Trophoblast cell (in vitro differentiated cells and primary cell): ENCODE results near the gene PHYKPL.

ENCODE experiments used
- DNase-seq, 2 donors: peaks; one replicate each; pipeline ENCODE4 v3.0.0-alpha.2; 2016
- H2AFZ ChIP-seq: 2 replicates; pipeline ENCODE4 v1.6.1; 2013; ENCODE audit warnings: low read length, moderate library complexity, mild to moderate bottlenecking; ENCODE audit not compliant: insufficient read depth, poor library complexity
- H2AK5ac ChIP-seq: 2 replicates; pipeline ENCODE4 v1.6.1; 2013; ENCODE audit warnings: mild to moderate bottlenecking, low read length
- H2BK120ac ChIP-seq: 2 replicates; pipeline ENCODE4 v1.6.1; 2013; ENCODE audit warnings: low read length, mild to moderate bottlenecking, moderate library complexity; ENCODE audit not compliant: insufficient read depth, poor library complexity
- H2BK12ac ChIP-seq: 2 replicates; pipeline ENCODE4 v1.6.1; 2013; ENCODE audit warnings: mild to moderate bottlenecking, low read length, moderate library complexity
- H2BK5ac ChIP-seq: 2 replicates; pipeline ENCODE4 v1.6.1; 2013; ENCODE audit warnings: low read length, low read depth, moderate library complexity, mild to moderate bottlenecking; ENCODE audit not compliant: poor library complexity
- H3K14ac ChIP-seq: 2 replicates; pipeline ENCODE4 v1.6.1; 2013; ENCODE audit warnings: mild to moderate bottlenecking, low read length
- H3K18ac ChIP-seq: 2 replicates; pipeline ENCODE4 v1.6.1; 2013; ENCODE audit warnings: mild to moderate bottlenecking, low read length
- H3K23ac ChIP-seq: 2 replicates; pipeline ENCODE4 v1.6.1; 2013; ENCODE audit warnings: low read length
- H3K27ac ChIP-seq: 2 replicates; pipeline ENCODE4 v1.5.1; 2013; ENCODE audit warnings: low read depth, mild to moderate bottlenecking, inconsistent platforms, low read length, moderate library complexity
- H3K27me3 ChIP-seq: 2 replicates; pipeline ENCODE4 v1.6.1; 2013; ENCODE audit warnings: inconsistent platforms, mild to moderate bottlenecking, low read length, moderate library complexity; ENCODE audit not compliant: insufficient read depth
- H3K36me3 ChIP-seq, 2 experiments: 1 replicate in 1 of 2; 2 replicates in 1 of 2; pipeline ENCODE4 v1.6.1; 2013; ENCODE audit warnings: low read length in 2 of 2, mild to moderate bottlenecking in 2 of 2, moderate library complexity in 1 of 2; ENCODE audit not compliant: insufficient read depth in 2 of 2, control insufficient read depth in 1 of 2
- H3K4ac ChIP-seq: 2 replicates; pipeline ENCODE4 v1.6.1; 2013; ENCODE audit warnings: low read depth, mild to moderate bottlenecking, low read length, moderate library complexity
- H3K4me1 ChIP-seq, 2 experiments: 1 replicate in 1 of 2; 2 replicates in 1 of 2; pipeline ENCODE4 v1.6.1; 2013; ENCODE audit warnings: low read length in 2 of 2, mild to moderate bottlenecking in 2 of 2, moderate library complexity in 1 of 2; ENCODE audit not compliant: insufficient read depth in 2 of 2, control insufficient read depth in 1 of 2
- H3K4me2 ChIP-seq: 2 replicates; pipeline ENCODE4 v1.6.1; 2013; ENCODE audit warnings: inconsistent platforms, mild to moderate bottlenecking, low read length, moderate library complexity
- H3K4me3 ChIP-seq: 2 replicates; pipeline ENCODE4 v1.5.1; 2013; ENCODE audit warnings: mild to moderate bottlenecking, low read depth, low read length, inconsistent platforms
- H3K79me1 ChIP-seq: one replicate; pipeline ENCODE4 v1.6.1; 2013; ENCODE audit warnings: low read length
- H3K79me2 ChIP-seq: 2 replicates; pipeline ENCODE4 v1.6.1; 2013; ENCODE audit warnings: low read length, mild to moderate bottlenecking; ENCODE audit not compliant: control insufficient read depth, insufficient read depth, poor library complexity
- H3K9ac ChIP-seq: 2 replicates; pipeline ENCODE4 v1.6.1; 2013; ENCODE audit warnings: mild to moderate bottlenecking, low read length
- H3K9me3 ChIP-seq: 2 replicates; pipeline ENCODE4 v1.6.1; 2013; ENCODE audit warnings: low read depth, mild to moderate bottlenecking, control low read depth, inconsistent platforms, low read length; ENCODE audit not compliant: insufficient read depth
- H4K12ac ChIP-seq: 2 replicates; pipeline ENCODE4 v1.6.1; 2013; ENCODE audit warnings: low read depth, mild to moderate bottlenecking, low read length, moderate library complexity
- H4K8ac ChIP-seq: 2 replicates; pipeline ENCODE4 v1.6.1; 2013; ENCODE audit warnings: low read depth, mild to moderate bottlenecking, low read length, moderate library complexity
- H4K91ac ChIP-seq: one replicate; pipeline ENCODE4 v1.6.1; 2013; ENCODE audit warnings: low read depth, mild to moderate bottlenecking, low read length, moderate library complexity
- WGBS: extraction: QIAGEN DNeasy Blood & Tissue Kit; methylation state at CpG from one replicate; pipeline ENCODE4 v1.1.7; 2013; ENCODE audit warnings: missing lambda C conversion rate; ENCODE audit not compliant: insufficient read length, insufficient coverage; ENCODE audit errors: extremely low coverage; 5-methylcytosine and 5-hydroxymethylcytosine counted together

Gene PHYKPL

DNA sequence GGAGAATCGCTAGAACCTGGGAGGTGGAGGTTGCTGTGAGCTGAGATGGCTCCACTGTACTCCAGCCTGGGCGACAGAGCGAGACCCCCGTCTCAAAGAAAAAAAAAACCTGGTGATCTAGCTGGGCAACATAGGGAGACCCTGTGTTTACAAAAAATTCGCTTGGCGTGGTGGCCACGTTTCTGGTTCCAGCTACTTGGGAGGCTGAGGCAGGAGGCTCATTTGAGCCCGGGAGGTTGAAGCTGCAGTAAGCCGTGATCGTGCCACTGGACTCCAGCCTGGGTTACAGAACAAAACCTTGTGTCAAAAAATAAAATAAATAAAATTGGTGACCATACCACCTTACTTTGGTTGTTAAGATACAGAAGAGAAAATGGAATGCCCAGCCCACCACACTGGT is 30.1 kb downstream of the PHYKPL start:
- Histone ChIP-seq H3K4me1 (peaks cover 0 to 12% of the 10 kb centered on the region in 2 experiments), H4K8ac (no peak overlapping the region), H2BK120ac (no peak overlapping the region), H4K91ac (no peak overlapping the region), H3K36me3 (peaks cover 11 to 17% of the 10 kb centered on the region in 2 experiments), H2AK5ac (no peak overlapping the region), H2BK5ac (no peak overlapping the region), H3K9me3 (no peaks in the 10 kb centered on the region), H3K14ac (no peak overlapping the region), H3K27me3 (peaks cover 3% of the 10 kb centered on the region), H3K9ac (no peak overlapping the region), H3K23ac (no peak overlapping the region), H3K4me2 (no peak overlapping the region), H3K4me3 (no peak overlapping the region), H3K27ac (no peak overlapping the region), H4K12ac (no peak overlapping the region), H3K79me1 (peaks cover 11% of the 10 kb centered on the region), H3K79me2 (peaks cover 26% of the 10 kb centered on the region), H3K4ac (no peak overlapping the region), H2BK12ac (no peak overlapping the region), H3K18ac (no peak overlapping the region), H2AFZ (no peak overlapping the region)
- WGBS = no CpG with 5 or more reads among the region's 10 CpGs
- DNase-seq = no peak

DNA sequence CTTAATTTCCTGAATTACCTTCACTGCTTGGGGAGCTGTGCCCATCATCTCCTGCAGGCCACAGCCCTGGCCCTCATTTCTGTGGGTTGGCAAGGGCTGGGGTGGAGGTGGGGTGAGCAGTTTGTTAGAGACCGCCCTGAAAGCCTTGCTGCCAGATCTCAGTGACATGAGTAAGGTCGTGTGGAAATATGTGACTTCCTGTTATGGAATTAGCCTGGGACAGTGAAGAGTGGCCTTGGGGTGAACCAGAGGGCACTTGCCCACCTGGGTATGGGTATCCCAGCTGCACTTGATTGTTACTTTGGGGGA is 30.7 kb downstream of the PHYKPL start:
- no peak overlapping the region for H2BK5ac ChIP-seq
- H3K9ac ChIP-seq = no peak overlapping the region
- no peak overlapping the region for H3K14ac ChIP-seq
- no peak overlapping the region for H3K4ac ChIP-seq
- no peak overlapping the region for H3K4me2 ChIP-seq
- no CpG with 5 or more reads among the region's 2 CpGs for WGBS
- H4K91ac ChIP-seq = no peak overlapping the region
- no peak overlapping the region for H3K4me3 ChIP-seq
- no peak overlapping the region for H3K23ac ChIP-seq
- no peak overlapping the region for H4K8ac ChIP-seq
- H3K27ac ChIP-seq = no peak overlapping the region
- H3K4me1 ChIP-seq = peaks cover 0 to 11% of the 10 kb centered on the region in 2 experiments
- no peak overlapping the region for H2AFZ ChIP-seq
- H4K12ac ChIP-seq = no peak overlapping the region
- H3K18ac ChIP-seq = no peak overlapping the region
- H2BK12ac ChIP-seq = no peak overlapping the region
- H3K79me1 ChIP-seq = peaks cover 11% of the 10 kb centered on the region
- H2BK120ac ChIP-seq = no peak overlapping the region
- no peaks in the 10 kb centered on the region for H3K9me3 ChIP-seq
- no peak for DNase-seq
- H3K27me3 ChIP-seq = peaks cover 3% of the 10 kb centered on the region
- no peak overlapping the region for H2AK5ac ChIP-seq
- H3K79me2 ChIP-seq = peaks cover 26% of the 10 kb centered on the region
- peaks cover 7 to 11% of the 10 kb centered on the region in 2 experiments for H3K36me3 ChIP-seq

DNA sequence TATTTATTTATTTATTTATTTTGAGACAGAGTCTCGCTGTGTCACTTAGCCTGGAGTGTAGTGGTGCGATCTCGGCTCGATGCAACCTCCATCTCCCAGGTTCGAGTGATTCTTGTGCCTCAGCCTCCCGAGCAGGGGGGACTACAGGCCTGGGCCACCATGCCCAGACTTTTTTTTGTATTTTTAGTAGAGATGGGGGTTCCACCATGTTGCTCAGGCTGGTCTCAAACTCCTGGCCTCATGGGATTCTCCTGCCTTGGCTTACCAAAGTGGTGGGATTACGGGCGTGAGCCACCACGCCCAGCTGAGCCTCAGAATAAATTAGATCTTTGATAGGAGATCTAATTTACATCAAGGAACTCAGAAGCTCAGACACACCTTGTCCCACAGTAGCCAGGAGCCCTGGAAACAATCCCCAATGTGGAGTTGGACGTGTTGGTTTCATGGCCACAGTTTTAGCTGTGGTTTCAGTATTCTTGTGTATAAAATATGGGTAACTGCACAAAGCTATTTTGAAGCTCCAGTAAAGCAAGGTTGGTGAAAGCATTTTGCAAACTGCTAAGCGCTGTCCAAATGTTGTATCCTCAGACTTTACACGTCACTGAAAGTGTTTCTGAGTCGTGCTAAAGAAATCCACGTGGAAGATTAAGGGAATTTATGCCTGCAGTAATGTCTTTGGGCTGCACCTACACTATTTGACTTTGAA is 31.2 kb downstream of the PHYKPL start:
- H3K4ac ChIP-seq = no peak overlapping the region

DNA sequence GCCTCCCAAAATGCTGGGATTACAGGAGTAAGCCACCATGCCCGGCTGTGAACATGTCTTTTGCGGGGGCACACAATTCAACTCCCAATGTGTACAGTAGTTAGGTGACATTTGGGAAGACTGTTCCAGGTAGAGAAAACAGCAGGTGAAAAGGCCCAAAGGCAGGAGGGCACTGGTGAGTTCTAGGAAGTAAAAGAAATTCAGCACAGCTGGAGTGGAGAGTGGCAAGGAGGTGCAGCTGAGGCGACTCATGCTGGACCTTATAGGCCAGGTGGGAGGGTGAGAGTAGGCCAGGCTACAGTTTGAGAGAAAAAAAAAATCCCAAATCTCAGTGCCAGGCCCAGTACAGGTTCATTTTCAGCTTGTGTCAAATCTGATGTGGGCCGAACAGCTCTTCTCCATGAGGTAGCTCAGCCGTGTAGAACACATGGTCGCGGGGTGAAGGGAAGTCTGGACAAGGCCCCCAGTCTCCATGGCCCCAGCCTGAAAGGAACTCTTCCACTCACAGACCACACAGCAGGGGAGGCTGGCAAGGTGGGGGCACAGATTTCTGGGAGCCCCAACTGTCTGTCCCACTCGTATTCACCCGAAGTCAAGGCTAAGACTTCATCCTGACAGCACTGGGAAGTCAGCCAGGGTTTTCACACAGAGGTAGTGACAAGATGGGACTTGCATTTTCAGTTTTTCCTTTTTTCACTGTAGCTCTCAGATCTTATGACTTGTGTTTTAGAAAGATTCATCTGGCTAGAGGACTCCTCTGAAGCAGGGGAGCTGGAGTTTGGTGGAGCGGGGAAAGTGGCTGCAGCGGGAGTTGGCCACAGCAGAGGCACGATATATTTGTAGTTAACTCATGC is 32.8 kb downstream of the PHYKPL start:
- H3K9ac ChIP-seq = no peak overlapping the region
- no peak overlapping the region for H3K14ac ChIP-seq
- no CpG with 5 or more reads among the region's 12 CpGs for WGBS
- H4K91ac ChIP-seq = no peak overlapping the region
- H3K79me2 ChIP-seq = peaks cover 8% of the 10 kb centered on the region
- peaks cover 8% of the 10 kb centered on the region for H3K79me1 ChIP-seq
- H3K4me1 ChIP-seq = no peaks in the 10 kb centered on the region
- H2BK5ac ChIP-seq = no peak overlapping the region
- no peaks in the 10 kb centered on the region for H3K36me3 ChIP-seq
- no peak overlapping the region for H2BK120ac ChIP-seq
- no peak overlapping the region for H3K4me3 ChIP-seq
- no peak overlapping the region for H3K4me2 ChIP-seq
- DNase-seq = no peak
- no peak overlapping the region for H3K23ac ChIP-seq
- no peak overlapping the region for H2AFZ ChIP-seq
- H2AK5ac ChIP-seq = no peak overlapping the region
- H2BK12ac ChIP-seq = no peak overlapping the region
- H4K12ac ChIP-seq = no peak overlapping the region
- H3K27me3 ChIP-seq = peaks cover 2% of the 10 kb centered on the region
- no peak overlapping the region for H3K18ac ChIP-seq
- H3K27ac ChIP-seq = no peak overlapping the region
- H3K4ac ChIP-seq = no peak overlapping the region
- H3K9me3 ChIP-seq = no peaks in the 10 kb centered on the region
- no peak overlapping the region for H4K8ac ChIP-seq

More for the DNA sequence above, 31.2 kb downstream of the PHYKPL start:
- Histone ChIP-seq H3K14ac (no peak overlapping the region), H2BK5ac (no peak overlapping the region), H3K9me3 (no peaks in the 10 kb centered on the region), H3K79me2 (peaks cover 22% of the 10 kb centered on the region), H2BK120ac (no peak overlapping the region), H2AFZ (no peak overlapping the region), H4K91ac (no peak overlapping the region), H4K12ac (no peak overlapping the region), H3K4me3 (no peak overlapping the region), H2AK5ac (no peak overlapping the region), H3K23ac (no peak overlapping the region), H3K4me2 (no peak overlapping the region), H3K18ac (no peak overlapping the region), H3K36me3 (peaks cover 2 to 6% of the 10 kb centered on the region in 2 experiments), H3K79me1 (peaks cover 11% of the 10 kb centered on the region), H3K27me3 (peaks cover 3% of the 10 kb centered on the region), H3K9ac (no peak overlapping the region), H3K4me1 (peaks cover 0 to 6% of the 10 kb centered on the region in 2 experiments), H4K8ac (no peak overlapping the region), H3K27ac (no peak overlapping the region), H2BK12ac (no peak overlapping the region)
- no CpG with 5 or more reads among the region's 14 CpGs for WGBS
- no peak for DNase-seq
